Right lobe of liver (tissue), 6 donors: ENCODE measurements around the gene ZNF550. TPM values are rescaled to one million over a fixed set of nuclear protein-coding genes. Genes with fewer than 3 reads are reported as not detected.

ENCODE experiments used
- ATAC-seq, 4 donors: fragments of 200-7000 bp; cut with Tn5 transposase; one replicate each; pipeline ENCODE4 v1.9.1; 2020; ENCODE audit warnings: mild to moderate bottlenecking in 4 of 4, moderate library complexity in 4 of 4
- DNase-seq, 3 donors: peaks; one replicate each; pipeline ENCODE4 v3.0.0-alpha.2; 2020
- H3K27ac ChIP-seq, 3 donors: fragments of 200-600 bp; one replicate each; pipeline ENCODE4 v1.8.0; 2022
- H3K27me3 ChIP-seq, 2 donors: fragments of 200-600 bp; one replicate each; pipeline ENCODE4 v1.8.0; 2022
- H3K36me3 ChIP-seq, 4 donors: fragments of 200-600 bp; sonication (generic) in 1 of 4; one replicate each; pipeline versions ENCODE4 v1.5.1 to v1.8.0; 2017 to 2022; ENCODE audit warnings: control low read depth in 1 of 4
- H3K4me1 ChIP-seq, 4 donors: fragments of 200-600 bp; sonication (generic) in 1 of 4; one replicate each; pipeline versions ENCODE4 v1.5.1 to v1.8.0; 2017 to 2022; ENCODE audit warnings: control low read depth in 1 of 4
- H3K4me3 ChIP-seq, 3 donors: fragments of 200-600 bp; one replicate each; pipeline ENCODE4 v1.8.0; 2022
- H3K9me3 ChIP-seq, 4 donors: fragments of 200-600 bp; sonication (generic) in 1 of 4; one replicate each; pipeline versions ENCODE4 v1.5.1 to v1.8.0; 2017 to 2022; ENCODE audit warnings: control low read depth in 1 of 4
- CTCF ChIP-seq, 4 donors: fragments of 200-600 bp in 3 of 4; fragments of 450-650 bp in 1 of 4; IDR thresholded peaks; one replicate each; pipeline versions ENCODE4 v1.5.1 to v1.8.0; 2016 to 2022; ENCODE audit warnings: antibody characterized with exemption in 4 of 4, mild to moderate bottlenecking in 2 of 4
- POLR2A ChIP-seq: fragments of 450-650 bp; IDR thresholded peaks from one replicate; pipeline ENCODE4 v1.6.1; 2017; ENCODE audit warnings: antibody characterized with exemption, mild to moderate bottlenecking
- WGBS: methylation state at CpG from one replicate; pipeline ENCODE4 v1.1.6; 2018; ENCODE audit warnings: low coverage, low lambda C conversion rate; ENCODE audit not compliant: insufficient coverage; ENCODE audit errors: missing lambda C conversion rate; 5-methylcytosine and 5-hydroxymethylcytosine counted together
- intact Hi-C, 2 donors: fragments of 100-400 bp; cut with DNase I; formaldehyde crosslinking; loops; one replicate each; pipeline versions ENCODE4 v1.11.2 to v1.14.1; 2022
- total RNA-seq, 6 experiments: library from RNA; depleted of rRNA in 2 of 6; stranded (reverse); fragments of >200 nt in 2 of 6; fragmentation: NEBNext Ultra II Directional in 3 of 6; extraction: Animal tissue kit (Norgen Biotek cat#: 25700) in 3 of 6; gene quantifications; one replicate each; pipeline versions ENCODE4 v1.1.0 to v1.2.4, GENCODE V29; 2016 to 2023
- donor health status: DM: no; HTN: yes; CAD: no.
- donor health status: DM: no; HTN: no; CAD: no.
- donor health status: DM: no; HTN: no; CAD: no.
- donor health status: DM: no; HTN: yes; CAD: no.
- donor health status: DM: no; HTN: yes; CAD: no.

Gene ZNF550
- total RNA-seq, 6 experiments from 2014 or later: 0.92 to 6.9 (median 2.5) TPM

- peaks cover 0 to 8% (median 0%) of the 10 kb centered on the region in 4 donors for H3K36me3 ChIP-seq
- intact Hi-C loops: no loop called here
- no peaks in the 10 kb centered on the region for H3K4me1 ChIP-seq
- DNase-seq: no peak
- no peak overlapping the region for H3K27ac ChIP-seq
- WGBS: 100% methylated on average over 1 of the region's 1 CpG
- ATAC-seq: no peak
- H3K27me3 ChIP-seq: no peaks in the 10 kb centered on the region
- TF ChIP-seq CTCF (IDR thresholded peaks at IDR 0.05) (no peak), POLR2A (no peak)
- H3K4me3 ChIP-seq: no peak overlapping the region
- peaks cover 0 to 3% (median 0%) of the 10 kb centered on the region in 4 donors for H3K9me3 ChIP-seq
Observed at GRCh38 chr19:57587529-57587928, 27.9 kb upstream of the ZNF550 start.

GRCh38 chr19:57583521-57584416 is 24.1 kb upstream of the ZNF550 start, which contains the start of gene ZIK1:
Gene ZIK1 (plus strand): TSS chr19:57584145. CDS start chr19:57584357, 212 bp downstream.
- Histone ChIP-seq H3K4me1 (no peaks in the 10 kb centered on the region), H3K4me3 (peak within 1 kb of the TSS; percentile 38 to 55 (median 48)), H3K36me3 (no peaks in the 10 kb centered on the region), H3K27me3 (no peaks in the 10 kb centered on the region), H3K9me3 (peaks cover 0 to 3% (median 0%) of the 10 kb centered on the region in 4 donors), H3K27ac (no peak within 1 kb of the TSS)
- TF ChIP-seq POLR2A: no peak
- TF ChIP-seq CTCF (IDR thresholded peaks at IDR 0.05): no peak
- peak; percentile 71 to 83 (median 78) for DNase-seq
- 2% methylated on average over 22 of the region's 76 CpGs for WGBS
- intact Hi-C loops: no loop called here
- peak; percentile 78 to 89 (median 84) for ATAC-seq

- no peak for TF ChIP-seq POLR2A
- TF ChIP-seq CTCF (IDR thresholded peaks at IDR 0.05): no peak
- DNase-seq (peak in 1 of 3 donors; percentile 44), ATAC-seq (no peak)
- H3K27ac ChIP-seq: no peak overlapping the region
- intact Hi-C loops: no loop called here
- no peaks in the 10 kb centered on the region for H3K27me3 ChIP-seq
- WGBS: 34% methylated on average over 8 of the region's 21 CpGs
- H3K4me3 ChIP-seq: no peak overlapping the region
- H3K4me1 ChIP-seq: peaks cover 0 to under 1% (median 0%) of the 10 kb centered on the region in 4 donors
- peaks cover 0 to 3% (median 0%) of the 10 kb centered on the region in 4 donors for H3K9me3 ChIP-seq
- H3K36me3 ChIP-seq: no peaks in the 10 kb centered on the region
Observed at GRCh38 chr19:57583104-57583520, 23.4 kb upstream of the ZNF550 start.

- intact Hi-C loops: no loop called here
- Histone ChIP-seq H3K27me3 (no peaks in the 10 kb centered on the region), H3K9me3 (peaks cover 0 to 15% (median 7%) of the 10 kb centered on the region in 4 donors), H3K4me3 (peak within 1 kb of the TSS; percentile 96 to 100 (median 96)), H3K36me3 (peaks cover 0 to 22% (median 7%) of the 10 kb centered on the region in 4 donors), H3K4me1 (peaks cover 0 to 6% (median 0%) of the 10 kb centered on the region in 4 donors), H3K27ac (peak within 1 kb of the TSS in 1 of 3 donors; percentile 48)
- WGBS: 0% methylated on average over 14 of the region's 62 CpGs
- ATAC-seq: peak; percentile 98 to 100 (median 100)
- TF ChIP-seq POLR2A (no peak), CTCF (IDR thresholded peaks at IDR 0.05) (peak in 3 of 4 donors; percentile 11 to 23 (median 19))
- peak; percentile 94 to 98 (median 98) for DNase-seq
Observed at GRCh38 chr19:57578487-57579205, 19.0 kb upstream of the ZNF550 start, which contains the start of gene ZNF416. Gene ZNF416 (minus strand): TSS chr19:57578911. CDS start chr19:57578704, 207 bp downstream.
